ENCODE measurements around the gene TUBG1. TPM values are rescaled to one million over a fixed set of nuclear protein-coding genes. Genes with fewer than 3 reads are reported as not detected.

Gene TUBG1
- total and polyA plus RNA-seq, 9 of the 15 experiments (the other 6 are each of a cell fraction or from before 2014, with no cell fraction given): 33.1 to 147 (median 66.0) TPM

- no peak for TF ChIP-seq DMBX1 (CRISPR knock-in tag; IDR thresholded peaks at IDR 0.05; ENCODE audit: borderline replicate concordance)
- TF ChIP-seq KDM2B (CRISPR knock-in tag; IDR thresholded peaks at IDR 0.05): no peak
- TF ChIP-seq ZNF561 (CRISPR knock-in tag; conservative IDR thresholded peaks at IDR 0.05): no peak
- peak; percentile 13; the same call in 1 of the 2 replicates for TF ChIP-seq RB1 (IDR thresholded peaks at IDR 0.05; ENCODE audit: low read depth)
- TF ChIP-seq, protein P1, sequence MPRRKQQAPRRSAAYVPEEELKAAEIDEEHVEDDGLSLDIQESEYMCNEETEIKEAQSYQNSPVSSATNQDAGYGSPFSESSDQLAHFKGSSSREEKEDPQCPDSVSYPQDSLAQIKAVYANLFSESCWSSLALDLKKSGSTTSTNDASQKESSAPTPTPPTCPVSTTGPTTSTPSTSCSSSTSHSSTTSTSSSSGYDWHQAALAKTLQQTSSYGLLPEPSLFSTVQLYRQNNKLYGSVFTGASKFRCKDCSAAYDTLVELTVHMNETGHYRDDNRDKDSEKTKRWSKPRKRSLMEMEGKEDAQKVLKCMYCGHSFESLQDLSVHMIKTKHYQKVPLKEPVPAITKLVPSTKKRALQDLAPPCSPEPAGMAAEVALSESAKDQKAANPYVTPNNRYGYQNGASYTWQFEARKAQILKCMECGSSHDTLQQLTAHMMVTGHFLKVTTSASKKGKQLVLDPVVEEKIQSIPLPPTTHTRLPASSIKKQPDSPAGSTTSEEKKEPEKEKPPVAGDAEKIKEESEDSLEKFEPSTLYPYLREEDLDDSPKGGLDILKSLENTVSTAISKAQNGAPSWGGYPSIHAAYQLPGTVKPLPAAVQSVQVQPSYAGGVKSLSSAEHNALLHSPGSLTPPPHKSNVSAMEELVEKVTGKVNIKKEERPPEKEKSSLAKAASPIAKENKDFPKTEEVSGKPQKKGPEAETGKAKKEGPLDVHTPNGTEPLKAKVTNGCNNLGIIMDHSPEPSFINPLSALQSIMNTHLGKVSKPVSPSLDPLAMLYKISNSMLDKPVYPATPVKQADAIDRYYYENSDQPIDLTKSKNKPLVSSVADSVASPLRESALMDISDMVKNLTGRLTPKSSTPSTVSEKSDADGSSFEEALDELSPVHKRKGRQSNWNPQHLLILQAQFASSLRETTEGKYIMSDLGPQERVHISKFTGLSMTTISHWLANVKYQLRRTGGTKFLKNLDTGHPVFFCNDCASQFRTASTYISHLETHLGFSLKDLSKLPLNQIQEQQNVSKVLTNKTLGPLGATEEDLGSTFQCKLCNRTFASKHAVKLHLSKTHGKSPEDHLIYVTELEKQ (CRISPR knock-in tag; IDR thresholded peaks at IDR 0.05): no peak; the same call in 1 of the 2 replicates
- peak; percentile 51 for TF ChIP-seq SAP30 (IDR thresholded peaks at IDR 0.05; ENCODE audit: borderline replicate concordance, insufficient read depth, low read depth, low read length, poor library complexity, severe bottlenecking)
- peak in 1 of 2 experiments; percentile 55; a peak in 1 of 4 replicates for TF ChIP-seq ZNF639 (CRISPR knock-in tag; conservative IDR thresholded peaks at IDR 0.05 in 1 of 2, IDR thresholded peaks at IDR 0.05 in 1 of 2)
- no peak for TF ChIP-seq KDM1A (IDR thresholded peaks at IDR 0.05)
- TF ChIP-seq, protein P2, sequence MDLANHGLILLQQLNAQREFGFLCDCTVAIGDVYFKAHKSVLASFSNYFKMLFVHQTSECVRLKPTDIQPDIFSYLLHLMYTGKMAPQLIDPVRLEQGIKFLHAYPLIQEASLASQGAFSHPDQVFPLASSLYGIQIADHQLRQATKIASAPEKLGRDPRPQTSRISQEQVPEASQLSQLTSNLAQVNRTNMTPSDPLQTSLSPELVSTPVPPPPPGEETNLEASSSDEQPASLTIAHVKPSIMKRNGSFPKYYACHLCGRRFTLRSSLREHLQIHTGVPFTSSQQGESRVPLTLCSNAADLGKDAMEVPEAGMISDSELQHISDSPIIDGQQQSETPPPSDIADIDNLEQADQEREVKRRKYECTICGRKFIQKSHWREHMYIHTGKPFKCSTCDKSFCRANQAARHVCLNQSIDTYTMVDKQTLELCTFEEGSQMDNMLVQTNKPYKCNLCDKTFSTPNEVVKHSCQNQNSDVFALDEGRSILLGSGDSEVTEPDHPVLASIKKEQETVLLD (IDR thresholded peaks at IDR 0.05): peak; percentile 94
- TF ChIP-seq, protein P3, sequence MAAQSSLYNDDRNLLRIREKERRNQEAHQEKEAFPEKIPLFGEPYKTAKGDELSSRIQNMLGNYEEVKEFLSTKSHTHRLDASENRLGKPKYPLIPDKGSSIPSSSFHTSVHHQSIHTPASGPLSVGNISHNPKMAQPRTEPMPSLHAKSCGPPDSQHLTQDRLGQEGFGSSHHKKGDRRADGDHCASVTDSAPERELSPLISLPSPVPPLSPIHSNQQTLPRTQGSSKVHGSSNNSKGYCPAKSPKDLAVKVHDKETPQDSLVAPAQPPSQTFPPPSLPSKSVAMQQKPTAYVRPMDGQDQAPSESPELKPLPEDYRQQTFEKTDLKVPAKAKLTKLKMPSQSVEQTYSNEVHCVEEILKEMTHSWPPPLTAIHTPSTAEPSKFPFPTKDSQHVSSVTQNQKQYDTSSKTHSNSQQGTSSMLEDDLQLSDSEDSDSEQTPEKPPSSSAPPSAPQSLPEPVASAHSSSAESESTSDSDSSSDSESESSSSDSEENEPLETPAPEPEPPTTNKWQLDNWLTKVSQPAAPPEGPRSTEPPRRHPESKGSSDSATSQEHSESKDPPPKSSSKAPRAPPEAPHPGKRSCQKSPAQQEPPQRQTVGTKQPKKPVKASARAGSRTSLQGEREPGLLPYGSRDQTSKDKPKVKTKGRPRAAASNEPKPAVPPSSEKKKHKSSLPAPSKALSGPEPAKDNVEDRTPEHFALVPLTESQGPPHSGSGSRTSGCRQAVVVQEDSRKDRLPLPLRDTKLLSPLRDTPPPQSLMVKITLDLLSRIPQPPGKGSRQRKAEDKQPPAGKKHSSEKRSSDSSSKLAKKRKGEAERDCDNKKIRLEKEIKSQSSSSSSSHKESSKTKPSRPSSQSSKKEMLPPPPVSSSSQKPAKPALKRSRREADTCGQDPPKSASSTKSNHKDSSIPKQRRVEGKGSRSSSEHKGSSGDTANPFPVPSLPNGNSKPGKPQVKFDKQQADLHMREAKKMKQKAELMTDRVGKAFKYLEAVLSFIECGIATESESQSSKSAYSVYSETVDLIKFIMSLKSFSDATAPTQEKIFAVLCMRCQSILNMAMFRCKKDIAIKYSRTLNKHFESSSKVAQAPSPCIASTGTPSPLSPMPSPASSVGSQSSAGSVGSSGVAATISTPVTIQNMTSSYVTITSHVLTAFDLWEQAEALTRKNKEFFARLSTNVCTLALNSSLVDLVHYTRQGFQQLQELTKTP (IDR thresholded peaks at IDR 0.05; ENCODE audit: low read depth in 1 of 2, partially characterized antibody in 2 of 2): no peak
- 0 out of 2 replicates have a peak, but pooled peaks have one; percentile 31 for TF ChIP-seq ZNF76 (CRISPR knock-in tag; IDR thresholded peaks at IDR 0.05; ENCODE audit: borderline replicate concordance)
- TF ChIP-seq, protein P4, sequence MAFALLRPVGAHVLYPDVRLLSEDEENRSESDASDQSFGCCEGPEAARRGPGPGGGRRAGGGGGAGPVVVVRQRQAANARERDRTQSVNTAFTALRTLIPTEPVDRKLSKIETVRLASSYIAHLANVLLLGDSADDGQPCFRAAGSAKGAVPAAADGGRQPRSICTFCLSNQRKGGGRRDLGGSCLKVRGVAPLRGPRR (CRISPR knock-in tag; IDR thresholded peaks at IDR 0.05): no peak
- TF ChIP-seq RBM39 (optimal IDR thresholded peaks at IDR 0.05; ENCODE audit: low read depth, low read length): no peak
- no peak for TF ChIP-seq ELF4 (CRISPR knock-in tag; IDR thresholded peaks at IDR 0.05)
Observed at GRCh38 chr17:42566883-42567573, 42.5 kb upstream of the TUBG1 start, which contains the start of gene MLX (continued).
